Skeletal muscle satellite cell (primary cell): ENCODE measurements around the gene SUN1.

Source experiments
- H3K27me3 ChIP-seq: 2 replicates; pipeline ENCODE4 v1.7.0; 2013; ENCODE audit warnings: low read length; ENCODE audit not compliant: control insufficient read depth, insufficient read depth
- H3K36me3 ChIP-seq: 2 replicates; pipeline ENCODE4 v1.7.0; 2013; ENCODE audit warnings: mild to moderate bottlenecking, control low read depth, low read length; ENCODE audit not compliant: insufficient read depth
- H3K4me1 ChIP-seq: 2 replicates; pipeline ENCODE4 v1.7.0; 2013; ENCODE audit warnings: low read length; ENCODE audit not compliant: control insufficient read depth, insufficient read depth
- H3K4me2 ChIP-seq: 2 replicates; pipeline ENCODE4 v1.7.0; 2013; ENCODE audit warnings: mild to moderate bottlenecking, low read length
- H3K4me3 ChIP-seq: 2 replicates; pipeline ENCODE4 v1.7.0; 2013; ENCODE audit warnings: low read length
- H3K9ac ChIP-seq: 2 replicates; pipeline ENCODE4 v1.7.0; 2013; ENCODE audit warnings: mild to moderate bottlenecking, low read depth, low read length, moderate library complexity
- H3K9me3 ChIP-seq: replicated peaks from 2 replicates; pipeline ENCODE4 v1.7.0; 2013; ENCODE audit warnings: mild to moderate bottlenecking, control low read depth, low read length

SUN1 gene

GRCh38 chr7:884191-885003 is 52.1 kb downstream of the SUN1 start:
- no peaks in the 10 kb centered on the region for H3K27me3 ChIP-seq
- peaks cover 12% of the 10 kb centered on the region for H3K4me1 ChIP-seq
- H3K4me3 ChIP-seq, result no peak overlapping the region
- no peaks in the 10 kb centered on the region for H3K9me3 ChIP-seq
- H3K4me2 ChIP-seq, result no peak overlapping the region
- peaks cover 25% of the 10 kb centered on the region for H3K36me3 ChIP-seq
- no peak overlapping the region for H3K9ac ChIP-seq

GRCh38 chr7:885261-885892 is 53.1 kb downstream of the SUN1 start:
- Histone ChIP-seq H3K9ac (no peak overlapping the region), H3K4me3 (no peak overlapping the region), H3K4me1 (peaks cover 4% of the 10 kb centered on the region), H3K36me3 (peaks cover 24% of the 10 kb centered on the region), H3K9me3 (no peaks in the 10 kb centered on the region), H3K4me2 (no peak overlapping the region), H3K27me3 (no peaks in the 10 kb centered on the region)

- no peak overlapping the region for H3K4me3 ChIP-seq
- H3K9me3 ChIP-seq, result no peaks in the 10 kb centered on the region
- no peaks in the 10 kb centered on the region for H3K27me3 ChIP-seq
- H3K4me2 ChIP-seq, result no peak overlapping the region
- no peak overlapping the region for H3K9ac ChIP-seq
- H3K36me3 ChIP-seq, result peaks cover 24% of the 10 kb centered on the region
- no peaks in the 10 kb centered on the region for H3K4me1 ChIP-seq
These were observed 53.8 kb downstream of the SUN1 start for GRCh38 chr7:885893-886625.

- Histone ChIP-seq H3K9me3 (no peaks in the 10 kb centered on the region), H3K36me3 (peaks cover 27% of the 10 kb centered on the region), H3K4me1 (no peaks in the 10 kb centered on the region), H3K9ac (no peak overlapping the region), H3K4me3 (no peak overlapping the region), H3K27me3 (no peaks in the 10 kb centered on the region), H3K4me2 (no peak overlapping the region)
These were observed 54.6 kb downstream of the SUN1 start for GRCh38 chr7:886626-887487.

GRCh38 chr7:887488-887820 is 55.2 kb downstream of the SUN1 start:
- Histone ChIP-seq H3K4me3 (no peak overlapping the region), H3K9ac (no peak overlapping the region), H3K4me1 (no peaks in the 10 kb centered on the region), H3K9me3 (no peaks in the 10 kb centered on the region), H3K4me2 (no peak overlapping the region), H3K27me3 (no peaks in the 10 kb centered on the region), H3K36me3 (peaks cover 33% of the 10 kb centered on the region)

- H3K36me3 ChIP-seq, result peaks cover 39% of the 10 kb centered on the region
These were observed 56.1 kb downstream of the SUN1 start for GRCh38 chr7:888081-889024.

GRCh38 chr7:889025-889390 is 56.7 kb downstream of the SUN1 start:
- Histone ChIP-seq H3K27me3 (no peaks in the 10 kb centered on the region), H3K36me3 (peaks cover 44% of the 10 kb centered on the region), H3K9ac (no peak overlapping the region), H3K4me1 (no peaks in the 10 kb centered on the region), H3K4me3 (no peak overlapping the region), H3K4me2 (no peak overlapping the region), H3K9me3 (no peaks in the 10 kb centered on the region)

More at GRCh38 chr7:888081-889024, 56.1 kb downstream of the SUN1 start:
- no peak overlapping the region for H3K4me3 ChIP-seq
- H3K4me2 ChIP-seq, result no peak overlapping the region
- no peaks in the 10 kb centered on the region for H3K4me1 ChIP-seq
- no peaks in the 10 kb centered on the region for H3K27me3 ChIP-seq
- no peaks in the 10 kb centered on the region for H3K9me3 ChIP-seq
- no peak overlapping the region for H3K9ac ChIP-seq

GRCh38 chr7:889391-889790 is 57.1 kb downstream of the SUN1 start:
- H3K36me3 ChIP-seq, result peaks cover 48% of the 10 kb centered on the region
- H3K9ac ChIP-seq, result no peak overlapping the region
- H3K9me3 ChIP-seq, result no peaks in the 10 kb centered on the region
- no peaks in the 10 kb centered on the region for H3K4me1 ChIP-seq
- no peak overlapping the region for H3K4me3 ChIP-seq
- H3K27me3 ChIP-seq, result no peaks in the 10 kb centered on the region
- no peak overlapping the region for H3K4me2 ChIP-seq

- Histone ChIP-seq H3K4me1 (no peaks in the 10 kb centered on the region), H3K9me3 (no peaks in the 10 kb centered on the region), H3K36me3 (peaks cover 60% of the 10 kb centered on the region), H3K4me2 (no peak overlapping the region), H3K27me3 (no peaks in the 10 kb centered on the region), H3K9ac (no peak overlapping the region), H3K4me3 (no peak overlapping the region)
These were observed 58.6 kb downstream of the SUN1 start for GRCh38 chr7:890868-891267.

- no peak overlapping the region for H3K9ac ChIP-seq
- H3K36me3 ChIP-seq, result peaks cover 60% of the 10 kb centered on the region
- H3K9me3 ChIP-seq, result no peaks in the 10 kb centered on the region
- H3K27me3 ChIP-seq, result no peaks in the 10 kb centered on the region
- no peaks in the 10 kb centered on the region for H3K4me1 ChIP-seq
- no peak overlapping the region for H3K4me3 ChIP-seq
- no peak overlapping the region for H3K4me2 ChIP-seq
These were observed 59.0 kb downstream of the SUN1 start for GRCh38 chr7:891291-891690.
